GM13977 (cell line): Measurements from ENCODE around the gene MEF2C.

Experiments used
- DNase-seq: peaks from one replicate; pipeline ENCODE4 v3.0.0; 2012; ENCODE audit warnings: low spot score
- CTCF ChIP-seq: IDR thresholded peaks from 2 replicates; pipeline ENCODE4 v1.5.1; 2012; ENCODE audit warnings: mild to moderate bottlenecking, control low read depth; ENCODE audit not compliant: insufficient read depth; ENCODE audit errors: extremely low read depth, missing control alignments
- in situ Hi-C: fragments of 300-500 bp; cut with MboI; formaldehyde crosslinking; loops from one replicate; pipeline ENCODE4 v1.12.0; 2022; ENCODE audit warnings: low sequenced_read_pairs, low pct_unique_long_range_greater_than_20kb, mixed read lengths, inconsistent platforms; ENCODE audit not compliant: unreplicated experiment

The MEF2C gene

GRCh38 chr5:88883059-88883835 lies at the start of gene MEF2C:
Gene MEF2C (minus strand): TSS chr5:88883184. CDS start chr5:88823788, 59,396 bp downstream.
- no peak for TF ChIP-seq CTCF
- in situ Hi-C loops: loop anchor here (10.0 to 25.0 kb wide), 2 partner anchors 404 to 552 kb away; no protein-coding TSS in a partner anchor
- DNase-seq: peak; percentile 59

GRCh38 chr5:88932541-88932940 lies 49.6 kb upstream of the MEF2C start:
- in situ Hi-C loops: no loop called here
- DNase-seq: no peak
- TF ChIP-seq CTCF: no peak

GRCh38 chr5:88930335-88930734 lies 47.4 kb upstream of the MEF2C start:
- in situ Hi-C loops: no loop called here
- TF ChIP-seq CTCF: no peak
- no peak for DNase-seq

- TF ChIP-seq CTCF: no peak
- in situ Hi-C loops: no loop called here
- no peak for DNase-seq
Measured at GRCh38 chr5:88929385-88929784, 46.4 kb upstream of the MEF2C start.

- TF ChIP-seq CTCF: no peak
- in situ Hi-C loops: no loop called here
- no peak for DNase-seq
Measured at GRCh38 chr5:88926774-88927173, 43.8 kb upstream of the MEF2C start.

GRCh38 chr5:88925692-88926490 lies 42.9 kb upstream of the MEF2C start:
- in situ Hi-C loops: no loop called here
- no peak for TF ChIP-seq CTCF
- no peak for DNase-seq
